NCI-H2107 treated with DMSO at 0.1 percent for 48 hours (cell line): ENCODE data around the gene SEPSECS.
"Not testable (repeated sequence)": the region's sequence is repeated elsewhere in the genome, so short reads cannot be mapped to it uniquely, and the experiment has no call there.

Experiments
- DNase-seq: peaks from one replicate; lab custom pipeline; 2025; ENCODE audit not compliant: unreplicated experiment; lab: John Stamatoyannopoulos, UW

Gene SEPSECS

GRCh38 chr4:25088093-25088952 is 71.9 kb downstream of the SEPSECS start:
- no peak for DNase-seq

GRCh38 chr4:25085671-25086070 is 74.6 kb downstream of the SEPSECS start:
- no peak for DNase-seq

- DNase-seq, result not testable (repeated sequence)
Observed at GRCh38 chr4:25083441-25083840, 76.8 kb downstream of the SEPSECS start.

GRCh38 chr4:25081866-25082471 is 78.3 kb downstream of the SEPSECS start:
- DNase-seq, result no peak

GRCh38 chr4:25080571-25080970 is 79.7 kb downstream of the SEPSECS start:
- DNase-seq, result no peak

GRCh38 chr4:25078523-25078922 is 81.7 kb downstream of the SEPSECS start:
- DNase-seq, result no peak

- DNase-seq, result no peak
Observed at GRCh38 chr4:25076625-25077398, 83.4 kb downstream of the SEPSECS start.

GRCh38 chr4:25075851-25076250 is 84.4 kb downstream of the SEPSECS start:
- DNase-seq, result no peak

- no peak for DNase-seq
Observed at GRCh38 chr4:25075129-25075528, 85.1 kb downstream of the SEPSECS start.

- DNase-seq, result no peak
Observed at GRCh38 chr4:25070545-25070944, 89.7 kb downstream of the SEPSECS start.
